ENCODE measurements around the gene FAM83C. TPM values are rescaled to one million over a fixed set of nuclear protein-coding genes. Genes with fewer than 3 reads are reported as not detected.

FAM83C gene
- total and polyA plus RNA-seq, 9 of the 15 experiments (the other 6 are each of a cell fraction or from before 2014, with no cell fraction given), result not detected

- peak in 1 of 3 experiments; percentile 87; a peak in 2 of 6 replicates for TF ChIP-seq ZBTB11 (CRISPR knock-in tag; IDR thresholded peaks at IDR 0.05)
These were observed 14.5 kb downstream of the FAM83C start, which contains the start of gene MMP24OS (continued) for GRCh38 chr20:35277531-35278395.

- Histone ChIP-seq H4K20me1 (replicated peaks; ENCODE audit: control insufficient read depth, insufficient read depth, low read length) (no peaks in the 10 kb centered on the region), H3K27me3 (ENCODE audit: control insufficient read depth in 2 of 2, insufficient read depth in 2 of 2, low read length in 2 of 2) (no peaks in the 10 kb centered on the region), H3K36me3 (ENCODE audit: control insufficient read depth, insufficient read depth, low read length) (peaks cover 65% of the 10 kb centered on the region), H3K79me2 (ENCODE audit: control insufficient read depth, insufficient read depth, low read length) (peaks cover 25% of the 10 kb centered on the region), H3K9me1 (ENCODE audit: control insufficient read depth, insufficient read depth, low read length) (no peaks in the 10 kb centered on the region), H3K9ac (ENCODE audit: insufficient read depth in 1 of 2, low read depth in 2 of 2, low read length in 2 of 2) (peak overlapping the region; percentile 80 to 94), H3K27ac (ENCODE audit: extremely low read depth, low read depth, low read length) (peak overlapping the region; percentile 82), H3K4me3 (peak overlapping the region; percentile 66), H3K4me1 (replicated peaks in 1 of 2; ENCODE audit: control insufficient read depth in 2 of 2, insufficient read depth in 2 of 2, low read length in 2 of 2) (peaks cover 8 to 38% of the 10 kb centered on the region in 2 experiments; a peak in 3 of 5 replicates), H3K4me2 (ENCODE audit: insufficient read depth, low read length) (peak overlapping the region; percentile 77), H2AFZ (ENCODE audit: low read depth, low read length) (peak overlapping the region; percentile 79; the same call in 1 of the 2 replicates), H3K9me3 (replicated peaks; ENCODE audit: control insufficient read depth, insufficient read depth, low read depth, low read length) (no peaks in the 10 kb centered on the region)
- in situ Hi-C loops (cut with MboI), result no loop called here
- BruUV-seq (replicated peaks), result no TSS peak
- WGBS (ENCODE audit: insufficient coverage, low coverage, missing lambda C conversion rate), result 16% methylated on average over 9 of the region's 10 CpGs
- CTCF ChIA-PET (ENCODE audit: low intra/inter-chr PET ratio), result no interaction called here
- DNase-seq (ENCODE audit: extremely low read depth in 1 of 4, low spot score in 3 of 4), result no peak
- ATAC-seq, result no peak
- POLR2A ChIA-PET, result interaction anchor here (1.3 to 2.0 kb wide), 3 partner anchors 12 to 130 kb away, joined by 5 to 6 read pairs (median 6); partner anchors contain the start of gene EDEM2
- no peak for FAIRE-seq
- intact Hi-C loops (cut with micrococcal nuclease), result no loop called here
- TF ChIP-seq POLR2B (IDR thresholded peaks at IDR 0.05; ENCODE audit: low read depth, partially characterized antibody), result no peak
- no peak for TF ChIP-seq GABPA (tag; conservative IDR thresholded peaks at IDR 0.05; ENCODE audit: low read depth)
- no peak for TF ChIP-seq HOMEZ (CRISPR knock-in tag; IDR thresholded peaks at IDR 0.05)
- TF ChIP-seq ATF1 (CRISPR knock-in tag; IDR thresholded peaks at IDR 0.05), result no peak
- TF ChIP-seq ATF1 (tag; IDR thresholded peaks at IDR 0.05), result no peak
- TF ChIP-seq ZNF347 (CRISPR knock-in tag; IDR thresholded peaks at IDR 0.05; ENCODE audit: low read depth), result no peak
- no peak for TF ChIP-seq NFATC3 (IDR thresholded peaks at IDR 0.05)
- no peak for TF ChIP-seq SMAD2 (IDR thresholded peaks at IDR 0.05; ENCODE audit: low read depth, low read length)
- TF ChIP-seq SREBF2 (CRISPR knock-in tag; IDR thresholded peaks at IDR 0.05), result no peak
- no peak for TF ChIP-seq HBP1 (CRISPR knock-in tag; IDR thresholded peaks at IDR 0.05)
- TF ChIP-seq ELK3 (CRISPR knock-in tag; IDR thresholded peaks at IDR 0.05), result no peak
These were observed 15.1 kb downstream of the FAM83C start for GRCh38 chr20:35277127-35277526.
